Colonic mucosa (tissue), 4 donors: ENCODE measurements around the gene TRAPPC3. TPM values are rescaled to one million over a fixed set of nuclear protein-coding genes. Genes with fewer than 3 reads are reported as not detected.

Experiments
- DNase-seq: peaks from one replicate; pipeline ENCODE4 v3.0.0-alpha.2; 2020
- H3K27ac ChIP-seq: fragments of 200-600 bp; one replicate; pipeline ENCODE4 v1.8.0; 2021
- H3K27me3 ChIP-seq: fragments of 200-600 bp; one replicate; pipeline ENCODE4 v1.8.0; 2021
- H3K36me3 ChIP-seq: fragments of 200-600 bp; one replicate; pipeline ENCODE4 v1.8.0; 2021
- H3K4me1 ChIP-seq: fragments of 200-600 bp; one replicate; pipeline ENCODE4 v1.8.0; 2021; ENCODE audit warnings: mild to moderate bottlenecking
- H3K4me3 ChIP-seq: fragments of 200-600 bp; one replicate; pipeline ENCODE4 v1.8.0; 2021
- H3K9ac ChIP-seq, 2 donors: one replicate each; pipeline ENCODE4 v1.7.0; 2013; ENCODE audit warnings: control low read depth in 2 of 2, low read depth in 2 of 2, low read length in 2 of 2
- H3K9me3 ChIP-seq: fragments of 200-600 bp; one replicate; pipeline ENCODE4 v1.8.0; 2021
- intact Hi-C: fragments of 100-400 bp; cut with DNase I; formaldehyde crosslinking; loops from one replicate; pipeline ENCODE4 v1.14.1; 2022
- total RNA-seq, 2 donors: library from RNA; stranded (reverse); fragmentation: NEBNext Ultra II Directional in 1 of 2; extraction: Animal tissue kit (Norgen Biotek cat#: 25700) in 1 of 2; gene quantifications; one replicate each; pipeline ENCODE4 v1.2.1, GENCODE V29; 2021
- TF ChIP-seq, protein P1 (sequence below): fragments of 200-600 bp; IDR thresholded peaks from one replicate; pipeline ENCODE4 v1.8.0; 2022; ENCODE audit warnings: antibody characterized with exemption, mild to moderate bottlenecking
- donor health status: healthy.
- donor health status: DM: no; HTN: no; CAD: no.
- donor health status: DM: no; HTN: no; CAD: no.

The TRAPPC3 gene
- total RNA-seq, 2 donors from 2014 or later: 59.0 to 60.6 TPM

- no peaks in the 10 kb centered on the region for H3K36me3 ChIP-seq
- H3K27ac ChIP-seq: peak overlapping the region; percentile 11
- no peak overlapping the region for H3K9ac ChIP-seq
- intact Hi-C loops: loop anchor here (10.0 kb wide), 1 partner anchor 102 kb away; no protein-coding TSS in a partner anchor
- no peaks in the 10 kb centered on the region for H3K27me3 ChIP-seq
- peaks cover 2% of the 10 kb centered on the region for H3K4me1 ChIP-seq
- DNase-seq: no peak
- TF ChIP-seq, protein P1, sequence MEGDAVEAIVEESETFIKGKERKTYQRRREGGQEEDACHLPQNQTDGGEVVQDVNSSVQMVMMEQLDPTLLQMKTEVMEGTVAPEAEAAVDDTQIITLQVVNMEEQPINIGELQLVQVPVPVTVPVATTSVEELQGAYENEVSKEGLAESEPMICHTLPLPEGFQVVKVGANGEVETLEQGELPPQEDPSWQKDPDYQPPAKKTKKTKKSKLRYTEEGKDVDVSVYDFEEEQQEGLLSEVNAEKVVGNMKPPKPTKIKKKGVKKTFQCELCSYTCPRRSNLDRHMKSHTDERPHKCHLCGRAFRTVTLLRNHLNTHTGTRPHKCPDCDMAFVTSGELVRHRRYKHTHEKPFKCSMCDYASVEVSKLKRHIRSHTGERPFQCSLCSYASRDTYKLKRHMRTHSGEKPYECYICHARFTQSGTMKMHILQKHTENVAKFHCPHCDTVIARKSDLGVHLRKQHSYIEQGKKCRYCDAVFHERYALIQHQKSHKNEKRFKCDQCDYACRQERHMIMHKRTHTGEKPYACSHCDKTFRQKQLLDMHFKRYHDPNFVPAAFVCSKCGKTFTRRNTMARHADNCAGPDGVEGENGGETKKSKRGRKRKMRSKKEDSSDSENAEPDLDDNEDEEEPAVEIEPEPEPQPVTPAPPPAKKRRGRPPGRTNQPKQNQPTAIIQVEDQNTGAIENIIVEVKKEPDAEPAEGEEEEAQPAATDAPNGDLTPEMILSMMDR: no peak
- H3K9me3 ChIP-seq: no peaks in the 10 kb centered on the region
- no peak overlapping the region for H3K4me3 ChIP-seq
Observed at GRCh38 chr1:36182734-36183133, 33.4 kb upstream of the TRAPPC3 start.

DNA sequence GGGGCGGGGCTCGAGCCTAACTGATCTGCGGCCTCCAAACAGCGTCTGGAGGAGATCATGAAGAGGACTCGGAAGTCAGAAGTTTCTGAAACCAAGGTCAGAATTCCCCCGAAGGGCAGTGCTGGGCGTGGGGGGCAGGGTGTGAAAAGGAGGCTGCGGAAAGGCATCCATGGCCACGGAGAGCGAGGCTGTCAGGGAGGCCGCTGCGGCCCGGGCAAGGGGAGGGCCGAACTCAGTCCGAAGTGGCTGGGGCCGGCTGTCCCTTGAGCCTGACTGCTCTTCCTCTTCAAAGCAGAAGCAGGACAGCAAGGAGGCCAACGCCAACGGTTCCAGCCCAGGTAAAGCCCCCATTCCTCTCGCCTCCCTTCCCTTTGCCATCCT, 29.9 kb upstream of the TRAPPC3 start:
- no peaks in the 10 kb centered on the region for H3K4me1 ChIP-seq
- no peak for DNase-seq
- H3K27me3 ChIP-seq: no peaks in the 10 kb centered on the region
- H3K9ac ChIP-seq: peak overlapping the region in 1 of 2 donors; percentile 66
- TF ChIP-seq, protein P1: no peak
- H3K9me3 ChIP-seq: no peaks in the 10 kb centered on the region
- peak overlapping the region; percentile 69 for H3K27ac ChIP-seq
- H3K4me3 ChIP-seq: no peak overlapping the region
- H3K36me3 ChIP-seq: peaks cover 4% of the 10 kb centered on the region
- intact Hi-C loops: no loop called here

DNA sequence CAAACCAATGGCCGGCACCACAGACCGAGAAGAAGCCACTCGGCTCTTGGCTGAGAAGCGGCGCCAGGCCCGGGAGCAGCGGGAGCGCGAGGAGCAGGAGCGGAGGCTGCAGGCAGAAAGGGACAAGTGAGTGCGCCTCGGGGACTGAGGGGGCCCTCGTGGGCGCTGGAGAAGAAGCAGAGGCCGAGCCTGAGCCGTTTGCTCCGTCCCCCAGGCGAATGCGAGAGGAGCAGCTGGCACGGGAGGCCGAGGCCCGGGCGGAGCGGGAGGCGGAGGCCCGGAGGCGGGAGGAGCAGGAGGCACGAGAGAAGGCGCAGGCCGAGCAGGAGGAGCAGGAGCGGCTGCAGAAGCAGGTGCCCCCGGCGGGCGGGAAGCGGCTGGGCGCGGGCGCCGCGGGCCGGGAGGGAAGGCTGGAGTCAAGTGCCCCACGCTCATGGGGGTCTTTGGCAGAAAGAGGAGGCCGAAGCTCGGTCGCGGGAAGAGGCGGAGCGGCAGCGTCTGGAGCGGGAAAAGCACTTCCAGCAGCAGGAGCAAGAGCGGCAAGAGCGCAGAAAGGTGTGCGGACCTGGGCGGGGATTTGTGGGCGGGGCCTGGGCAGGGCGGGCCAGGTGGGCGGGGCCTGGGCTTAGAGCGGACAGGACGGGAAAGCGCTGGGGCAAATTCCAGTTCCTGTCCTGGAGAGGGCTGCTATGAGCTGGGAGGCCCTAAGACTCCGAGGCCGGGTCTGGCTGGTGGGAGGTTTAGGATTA, 29.4 kb upstream of the TRAPPC3 start:
- intact Hi-C loops: no loop called here
- Histone ChIP-seq H3K27me3 (no peaks in the 10 kb centered on the region), H3K9ac (peak overlapping the region; percentile 57 to 66), H3K4me3 (peak overlapping the region; percentile 30), H3K4me1 (no peaks in the 10 kb centered on the region), H3K27ac (peak overlapping the region; percentile 69), H3K9me3 (no peaks in the 10 kb centered on the region), H3K36me3 (peaks cover 4% of the 10 kb centered on the region)
- DNase-seq: peak; percentile 93
- TF ChIP-seq, protein P1: no peak

DNA sequence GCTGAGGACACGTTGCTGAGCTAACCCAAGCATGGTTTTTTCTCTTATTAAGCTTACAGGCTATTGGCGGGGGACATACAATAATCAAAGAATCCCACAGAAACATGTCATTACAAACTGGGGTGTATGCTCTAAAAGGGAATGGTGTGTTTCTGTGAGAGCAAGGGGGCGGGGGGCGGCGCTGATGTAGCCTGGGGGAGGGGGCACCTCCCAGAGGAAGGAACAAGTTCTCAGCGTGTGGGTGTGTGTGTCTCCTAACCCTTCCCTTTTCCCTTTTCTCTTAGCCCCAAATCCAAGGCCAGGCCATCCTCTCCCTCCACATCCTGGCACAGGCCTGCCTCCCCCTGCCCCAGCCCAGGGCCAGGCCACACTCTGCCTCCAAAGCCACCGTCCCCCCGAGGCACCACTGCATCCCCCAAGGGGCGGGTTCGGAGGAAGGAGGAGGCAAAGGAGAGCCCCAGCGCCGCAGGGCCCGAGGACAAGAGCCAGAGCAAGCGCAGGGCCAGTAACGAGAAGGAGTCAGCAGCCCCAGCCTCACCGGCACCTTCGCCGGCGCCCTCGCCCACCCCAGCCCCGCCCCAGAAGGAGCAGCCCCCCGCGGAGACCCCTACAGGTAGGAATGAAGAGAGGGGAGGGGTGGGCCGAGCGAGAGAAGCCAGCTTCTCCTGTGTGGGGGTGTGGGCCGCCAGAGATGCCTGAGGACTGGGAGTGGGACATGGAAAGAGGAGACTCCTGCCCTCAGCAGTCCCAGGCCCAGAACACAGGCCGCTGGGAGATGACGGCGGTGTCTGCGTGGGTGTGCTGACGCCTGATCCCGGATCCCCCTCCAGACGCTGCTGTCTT, 28.5 kb upstream of the TRAPPC3 start:
- H3K4me1 ChIP-seq: no peaks in the 10 kb centered on the region
- peak overlapping the region; percentile 30 for H3K4me3 ChIP-seq
- H3K27ac ChIP-seq: peak overlapping the region; percentile 69
- no peaks in the 10 kb centered on the region for H3K9me3 ChIP-seq
- no peaks in the 10 kb centered on the region for H3K27me3 ChIP-seq
- H3K36me3 ChIP-seq: peaks cover 12% of the 10 kb centered on the region
- TF ChIP-seq, protein P1: no peak
- intact Hi-C loops: no loop called here
- DNase-seq: no peak
- peak overlapping the region in 1 of 2 donors; percentile 26 for H3K9ac ChIP-seq

GRCh38 chr1:36176106-36176949, 27.0 kb upstream of the TRAPPC3 start:
- intact Hi-C loops: no loop called here
- TF ChIP-seq, protein P1: no peak
- Histone ChIP-seq H3K4me3 (no peak overlapping the region), H3K27ac (no peak overlapping the region), H3K4me1 (no peaks in the 10 kb centered on the region), H3K36me3 (peaks cover 21% of the 10 kb centered on the region), H3K27me3 (no peaks in the 10 kb centered on the region), H3K9ac (no peak overlapping the region), H3K9me3 (no peaks in the 10 kb centered on the region)
- DNase-seq: no peak
